GM21737 (cell line): Measurements from ENCODE around the gene DHDH.

Experiments
- ATAC-seq: cut with Tn5 transposase; IDR thresholded peaks from one replicate; pipeline ENCODE4 v1.9.1; 2021; ENCODE audit warnings: mild to moderate bottlenecking, moderate library complexity; ENCODE audit not compliant: unreplicated experiment

DHDH gene

GRCh38 chr19:48965040-48965805, 31.7 kb downstream of the DHDH start, which contains the start of gene FTL:
Gene FTL, plus strand, starts transcription at chr19:48965309. Its CDS starts 199 bp downstream, at chr19:48965508.
- peak; percentile 51 for ATAC-seq

GRCh38 chr19:48965806-48966540, 32.5 kb downstream of the DHDH start:
- no peak for ATAC-seq

DNA sequence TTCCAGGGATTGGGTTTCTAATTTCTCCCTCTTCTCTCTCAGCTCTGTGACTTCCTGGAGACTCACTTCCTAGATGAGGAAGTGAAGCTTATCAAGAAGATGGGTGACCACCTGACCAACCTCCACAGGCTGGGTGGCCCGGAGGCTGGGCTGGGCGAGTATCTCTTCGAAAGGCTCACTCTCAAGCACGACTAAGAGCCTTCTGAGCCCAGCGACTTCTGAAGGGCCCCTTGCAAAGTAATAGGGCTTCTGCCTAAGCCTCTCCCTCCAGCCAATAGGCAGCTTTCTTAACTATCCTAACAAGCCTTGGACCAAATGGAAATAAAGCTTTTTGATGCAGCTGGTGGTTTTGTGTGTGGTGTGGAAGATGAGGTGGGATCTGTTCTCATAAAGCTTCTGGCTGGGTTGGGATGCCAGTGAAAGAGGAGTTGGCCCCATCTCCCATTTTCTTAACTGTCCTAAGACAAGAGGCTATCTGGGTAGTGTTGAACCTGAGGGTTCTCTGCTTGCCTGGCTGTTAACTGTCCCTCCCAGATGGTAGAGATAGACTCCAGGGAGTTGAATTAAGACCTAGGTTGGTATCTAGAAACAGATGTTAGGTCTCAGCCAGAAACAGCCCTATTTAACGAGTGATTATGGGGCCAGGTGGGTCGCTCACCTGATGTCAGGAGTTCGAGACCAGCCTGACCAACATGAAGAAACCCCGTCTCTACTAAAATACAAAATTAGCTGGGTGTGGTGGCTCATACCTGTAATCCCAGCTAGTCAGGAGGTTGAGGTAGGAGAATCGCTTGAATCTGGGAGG, 33.2 kb downstream of the DHDH start:
- no peak for ATAC-seq

GRCh38 chr19:48967346-48968178, 34.1 kb downstream of the DHDH start:
- ATAC-seq, result no peak

DNA sequence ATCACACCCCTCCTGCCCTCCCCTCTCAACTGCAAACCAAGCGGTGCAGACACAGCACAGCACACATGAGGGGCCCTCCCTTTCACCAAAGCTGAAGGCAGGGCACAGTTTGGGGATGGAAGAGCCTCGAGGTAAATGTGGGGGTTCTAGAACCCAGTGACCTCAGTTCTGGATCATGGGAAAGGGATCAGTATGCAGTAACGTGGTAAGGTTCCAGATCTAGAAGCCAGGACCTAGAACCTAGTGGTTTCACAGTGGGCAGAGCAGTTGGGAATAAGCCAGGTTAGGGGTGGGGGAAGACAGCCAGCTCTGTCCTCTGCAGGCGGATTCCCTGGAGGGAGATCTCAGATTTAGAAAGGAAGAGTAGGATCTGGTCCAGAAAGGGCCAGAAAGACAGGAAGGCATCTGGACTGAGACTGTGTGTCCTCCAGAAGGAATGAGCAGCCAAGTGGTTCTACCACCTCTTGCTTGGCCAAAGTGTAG, 34.7 kb downstream of the DHDH start:
- no peak for ATAC-seq

GRCh38 chr19:48968813-48969218, 35.3 kb downstream of the DHDH start:
- ATAC-seq, result no peak

DNA sequence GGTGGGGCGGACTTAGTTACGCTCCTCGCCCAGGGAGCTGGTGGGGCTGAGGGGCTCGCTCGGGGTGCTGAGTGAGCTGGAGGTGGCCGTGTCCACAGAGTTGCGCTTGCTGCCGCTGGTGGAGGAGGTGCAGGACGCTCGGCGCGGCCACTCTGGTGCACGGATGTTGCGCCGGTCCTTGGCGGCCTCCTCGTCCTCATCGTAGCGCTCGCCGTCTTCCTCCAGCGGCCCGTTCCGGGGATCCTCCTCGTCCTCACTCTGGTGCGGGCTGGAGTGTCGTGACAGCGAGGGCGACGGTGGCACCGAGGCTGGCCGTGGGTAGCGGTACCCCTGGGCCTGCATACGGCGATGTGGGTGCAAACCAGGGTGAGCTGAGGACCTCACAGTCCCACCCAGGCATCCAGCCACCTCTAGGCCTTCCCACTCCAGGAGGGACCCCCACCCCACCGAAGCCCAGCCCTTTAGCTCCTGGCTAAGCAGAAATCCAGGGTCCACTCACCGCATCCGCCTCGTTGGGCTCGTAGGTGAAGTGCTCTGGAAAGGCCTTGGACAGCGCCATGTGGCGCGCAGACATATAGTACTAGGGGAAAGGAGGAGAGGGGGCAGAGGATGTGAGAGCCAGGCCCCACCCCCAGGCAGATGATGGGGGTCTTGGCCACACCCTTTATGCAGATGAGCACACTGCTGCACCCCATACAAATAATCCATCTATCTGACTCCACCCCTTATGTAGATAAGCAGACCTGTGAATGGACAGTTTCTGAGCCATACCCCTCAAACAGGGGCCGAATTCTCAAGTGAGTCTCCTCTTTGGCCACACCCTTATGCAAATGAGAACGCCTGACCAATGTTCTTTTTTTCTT, 36.0 kb downstream of the DHDH start:
- ATAC-seq, result no peak

GRCh38 chr19:48970139-48970766, 36.8 kb downstream of the DHDH start:
- no peak for ATAC-seq

- no peak for ATAC-seq
Observed at GRCh38 chr19:48970923-48971395, 37.5 kb downstream of the DHDH start.

DNA sequence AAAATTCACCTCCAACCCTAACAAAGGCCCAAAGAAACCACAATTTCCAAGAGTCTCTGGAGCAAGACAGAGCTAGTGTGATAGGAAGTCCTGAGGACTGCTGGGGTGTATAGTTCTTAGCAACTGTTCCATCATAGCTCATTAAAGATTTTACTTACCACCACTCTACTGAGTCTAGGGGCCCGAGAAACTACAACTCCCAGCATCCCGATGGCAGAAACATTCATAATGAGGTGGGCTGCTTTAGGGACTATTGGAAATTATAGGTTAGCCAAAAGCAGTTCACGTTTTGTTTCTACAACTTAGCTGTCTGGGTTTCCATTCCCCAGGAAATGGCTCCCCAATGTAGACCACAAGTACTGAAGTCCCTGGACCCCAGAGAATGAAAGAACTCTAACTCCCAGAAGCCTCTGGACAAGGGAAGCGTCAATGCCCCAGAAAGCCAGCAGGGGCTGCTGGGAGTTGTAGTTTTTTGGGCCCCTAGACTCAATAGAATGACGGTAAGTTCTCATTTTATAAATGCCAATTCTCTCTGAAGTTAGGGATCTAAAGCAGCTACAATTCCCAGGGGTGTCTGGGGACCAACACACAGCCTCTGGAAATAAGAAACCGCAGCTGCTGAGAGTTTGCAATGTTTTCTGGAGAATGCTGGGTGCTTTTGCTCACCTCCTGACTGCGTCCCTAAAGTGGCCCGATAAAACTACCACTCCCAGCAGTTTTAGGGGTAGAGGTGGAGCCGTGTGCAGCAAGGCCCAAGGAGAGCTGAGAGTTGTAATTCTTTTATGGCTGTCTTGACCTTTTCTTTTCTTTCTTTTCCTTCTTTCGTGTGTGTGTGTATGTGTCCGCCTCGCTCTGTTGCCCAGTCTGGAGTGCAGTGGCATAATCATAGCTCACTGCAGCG, 42.7 kb downstream of the DHDH start:
- no peak for ATAC-seq

DNA sequence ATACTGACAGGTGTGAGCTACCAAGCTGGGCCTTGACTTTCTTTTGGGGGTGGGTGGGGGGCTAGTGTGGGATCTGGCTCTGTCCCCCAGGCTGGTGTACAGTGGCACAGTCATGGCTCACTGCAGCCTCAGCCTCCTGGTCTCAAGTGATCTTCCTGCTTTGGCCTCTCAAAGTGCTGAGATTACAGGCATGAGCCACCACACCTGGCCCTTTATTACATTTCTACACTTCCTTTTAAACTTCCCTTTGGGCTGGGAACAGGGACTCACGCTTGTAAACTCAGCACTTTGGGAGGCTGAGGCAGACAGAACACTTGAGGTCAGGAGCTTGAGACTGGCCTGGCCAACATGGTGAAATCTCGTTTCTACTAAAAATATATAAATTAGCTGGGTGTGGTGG, 43.6 kb downstream of the DHDH start:
- no peak for ATAC-seq

- no peak for ATAC-seq
Observed at GRCh38 chr19:48982280-48982679, 48.8 kb downstream of the DHDH start.

GRCh38 chr19:48985711-48986110, 52.2 kb downstream of the DHDH start:
- ATAC-seq, result no peak

- no peak for ATAC-seq
Observed at GRCh38 chr19:48986211-48986610, 52.7 kb downstream of the DHDH start.

DNA sequence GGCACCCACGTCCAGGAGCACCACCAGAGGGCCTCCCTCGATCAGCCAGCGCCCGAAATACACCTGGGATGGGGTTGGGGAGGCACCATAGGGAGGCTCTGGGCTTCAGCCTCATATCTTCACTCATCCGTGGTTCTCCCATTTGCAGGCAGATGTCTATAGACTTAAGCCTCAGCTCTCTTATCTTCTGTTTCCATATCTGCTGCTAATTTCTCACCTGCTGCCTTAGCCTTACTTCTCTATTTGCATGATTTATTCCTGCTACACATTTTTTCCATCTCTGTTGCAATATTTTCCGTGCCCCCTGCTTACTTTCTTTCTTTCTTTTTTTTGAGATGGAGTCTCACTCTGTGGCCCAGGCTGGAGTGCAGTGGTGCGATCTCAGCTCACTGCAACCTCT, 53.8 kb downstream of the DHDH start:
- ATAC-seq, result no peak

DNA sequence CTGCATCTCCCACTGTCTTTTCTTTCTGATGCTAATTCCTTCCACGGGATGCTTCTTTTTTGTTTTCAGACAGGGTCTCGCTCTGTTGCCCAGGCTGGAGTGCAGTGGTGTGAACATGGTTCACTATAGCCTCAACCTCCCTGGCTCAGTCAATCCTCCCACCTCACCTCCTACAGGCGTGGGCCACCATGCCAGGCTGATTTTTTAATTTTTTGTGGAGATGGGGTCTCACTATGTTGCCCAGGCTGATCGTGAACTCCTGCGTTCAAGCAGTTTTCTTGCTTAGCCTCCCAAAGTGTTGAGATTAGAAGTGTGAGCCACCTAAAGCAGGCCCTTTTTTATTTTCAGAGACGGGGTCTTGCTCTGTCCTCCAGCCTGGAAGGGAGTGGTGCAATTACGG, 54.8 kb downstream of the DHDH start:
- ATAC-seq, result no peak

DNA sequence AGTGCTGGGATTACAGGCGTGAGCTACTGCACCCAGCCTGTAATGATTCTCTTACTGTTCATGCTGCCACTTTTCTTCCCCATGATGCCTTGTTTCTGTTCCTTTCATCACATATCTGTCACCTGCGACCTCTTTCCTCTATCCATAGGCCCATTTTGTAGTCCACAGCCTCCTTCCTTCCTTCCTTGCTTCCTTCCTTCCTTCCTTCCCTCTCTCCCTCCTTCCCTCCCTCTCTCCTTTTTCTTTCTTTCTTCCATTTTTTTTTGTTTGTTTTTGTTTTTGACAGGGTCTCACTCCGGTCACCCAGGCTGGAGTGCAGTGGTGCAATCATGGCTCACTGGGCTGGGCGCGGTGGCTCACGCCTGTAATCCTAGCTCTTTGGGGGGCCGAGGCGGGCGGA, 55.4 kb downstream of the DHDH start:
- ATAC-seq, result no peak
